RWPE2 (cell line): Measurements from ENCODE around the gene PCBP4.

ENCODE experiments used
- ATAC-seq: fragments of 200-7000 bp; cut with Tn5 transposase; 3 replicates; pipeline ENCODE4 v1.9.1; 2021; ENCODE audit warnings: low read depth
- DNase-seq: peaks from one replicate; pipeline ENCODE4 v3.0.0-alpha.2; 2020; ENCODE audit warnings: low spot score
- H3K27ac ChIP-seq: fragments of 450-650 bp; 2 replicates; pipeline ENCODE4 v1.5.1; 2017; ENCODE audit warnings: mild to moderate bottlenecking; ENCODE audit not compliant: poor library complexity, severe bottlenecking
- H3K27me3 ChIP-seq: fragments of 250-450 bp; sonication (Bioruptor Pico); 2 replicates; pipeline ENCODE4 v1.5.1; 2021; ENCODE audit warnings: mild to moderate bottlenecking, moderate library complexity; ENCODE audit not compliant: insufficient read depth, poor library complexity, severe bottlenecking
- H3K36me3 ChIP-seq: fragments of 250-450 bp; sonication (Bioruptor Pico); 2 replicates; pipeline ENCODE4 v1.5.1; 2020; ENCODE audit warnings: low read depth, mild to moderate bottlenecking, moderate library complexity
- H3K4me1 ChIP-seq: fragments of 250-450 bp; sonication (Bioruptor Pico); 2 replicates; pipeline ENCODE4 v1.5.1; 2021; ENCODE audit warnings: mild to moderate bottlenecking, moderate library complexity; ENCODE audit not compliant: insufficient read depth, poor library complexity, severe bottlenecking
- H3K4me3 ChIP-seq: fragments of 250-450 bp; sonication (Bioruptor Pico); 2 replicates; pipeline ENCODE4 v1.5.1; 2021; ENCODE audit warnings: mild to moderate bottlenecking, moderate library complexity; ENCODE audit not compliant: severe bottlenecking
- H3K9me3 ChIP-seq: fragments of 250-450 bp; sonication (Bioruptor Pico); 2 replicates; pipeline ENCODE4 v1.5.1; 2021; ENCODE audit warnings: mild to moderate bottlenecking, moderate library complexity; ENCODE audit not compliant: severe bottlenecking
- TF ChIP-seq, protein P1 (sequence below): fragments of 450-650 bp; IDR thresholded peaks from one replicate; pipeline ENCODE4 v1.5.1; 2017; ENCODE audit warnings: mild to moderate bottlenecking, moderate library complexity; ENCODE audit not compliant: poor library complexity, severe bottlenecking

PCBP4 gene

DNA sequence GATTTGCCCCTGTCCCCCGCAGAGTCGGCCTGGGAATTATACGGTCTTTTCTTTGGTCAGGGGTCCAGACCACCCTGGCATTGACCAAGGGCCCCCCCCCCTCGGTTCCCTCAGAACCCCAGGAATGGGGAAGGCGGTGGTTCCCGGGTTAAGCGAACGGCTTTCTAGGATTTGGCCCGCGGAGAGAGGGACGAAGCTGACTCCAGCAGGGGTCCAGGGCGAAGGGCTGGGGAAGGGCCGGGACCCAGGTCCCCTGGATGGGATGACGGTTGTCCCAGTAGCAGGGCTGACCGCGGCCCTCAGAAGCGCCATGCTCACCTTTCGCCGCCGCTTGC, 25.8 kb downstream of the PCBP4 start:
- Histone ChIP-seq H3K27ac (peak overlapping the region; percentile 12), H3K27me3 (no peaks in the 10 kb centered on the region), H3K9me3 (no peaks in the 10 kb centered on the region), H3K4me3 (peak overlapping the region; percentile 58), H3K4me1 (peaks cover 9% of the 10 kb centered on the region), H3K36me3 (peaks cover 21% of the 10 kb centered on the region)
- DNase-seq (no peak), ATAC-seq (no peak; the same call in 2 of the 3 replicates)
- TF ChIP-seq, protein P1, sequence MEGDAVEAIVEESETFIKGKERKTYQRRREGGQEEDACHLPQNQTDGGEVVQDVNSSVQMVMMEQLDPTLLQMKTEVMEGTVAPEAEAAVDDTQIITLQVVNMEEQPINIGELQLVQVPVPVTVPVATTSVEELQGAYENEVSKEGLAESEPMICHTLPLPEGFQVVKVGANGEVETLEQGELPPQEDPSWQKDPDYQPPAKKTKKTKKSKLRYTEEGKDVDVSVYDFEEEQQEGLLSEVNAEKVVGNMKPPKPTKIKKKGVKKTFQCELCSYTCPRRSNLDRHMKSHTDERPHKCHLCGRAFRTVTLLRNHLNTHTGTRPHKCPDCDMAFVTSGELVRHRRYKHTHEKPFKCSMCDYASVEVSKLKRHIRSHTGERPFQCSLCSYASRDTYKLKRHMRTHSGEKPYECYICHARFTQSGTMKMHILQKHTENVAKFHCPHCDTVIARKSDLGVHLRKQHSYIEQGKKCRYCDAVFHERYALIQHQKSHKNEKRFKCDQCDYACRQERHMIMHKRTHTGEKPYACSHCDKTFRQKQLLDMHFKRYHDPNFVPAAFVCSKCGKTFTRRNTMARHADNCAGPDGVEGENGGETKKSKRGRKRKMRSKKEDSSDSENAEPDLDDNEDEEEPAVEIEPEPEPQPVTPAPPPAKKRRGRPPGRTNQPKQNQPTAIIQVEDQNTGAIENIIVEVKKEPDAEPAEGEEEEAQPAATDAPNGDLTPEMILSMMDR = no peak

DNA sequence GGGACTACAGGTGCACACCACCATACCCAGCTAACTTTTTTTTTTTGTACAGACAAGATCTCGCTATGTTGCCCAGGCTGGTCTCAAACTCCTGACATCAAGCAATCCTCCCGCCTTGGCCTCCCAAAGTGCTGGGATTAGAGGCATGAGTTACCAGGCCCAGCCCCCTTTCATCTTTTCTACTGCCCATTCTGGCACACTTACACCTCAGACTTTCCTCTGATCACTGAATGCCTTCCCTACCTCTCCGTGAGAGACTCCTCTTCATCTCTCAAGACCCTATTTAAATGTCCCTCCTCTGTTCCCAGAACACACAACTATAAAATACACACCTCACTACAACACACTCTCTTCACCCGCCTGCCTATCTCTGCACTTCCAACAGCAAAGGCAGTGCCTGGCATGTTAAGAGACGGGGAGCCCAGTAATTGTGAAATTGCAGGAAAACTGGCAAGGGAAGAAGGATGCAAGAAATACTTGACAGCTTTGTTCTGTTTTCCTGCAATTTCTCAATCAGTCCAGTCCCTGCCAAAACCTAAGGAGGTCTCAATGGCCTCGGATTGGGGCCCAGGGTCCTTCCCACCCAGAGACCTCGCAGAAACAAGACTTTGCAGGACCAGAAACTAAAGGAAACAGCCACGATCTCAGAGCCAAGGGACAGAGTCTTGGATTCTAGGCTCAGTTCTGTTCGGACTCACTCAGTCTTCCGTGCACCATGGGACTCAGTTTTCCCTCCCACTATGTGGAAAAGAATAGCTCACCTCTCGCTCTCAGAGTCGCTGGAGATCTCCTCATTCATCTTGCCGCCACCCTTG, 26.4 kb downstream of the PCBP4 start:
- TF ChIP-seq, protein P1 = no peak
- H3K4me1 ChIP-seq = peaks cover 9% of the 10 kb centered on the region
- H3K36me3 ChIP-seq = peaks cover 27% of the 10 kb centered on the region
- ATAC-seq (no peak), DNase-seq (no peak)
- H3K4me3 ChIP-seq = peak overlapping the region; percentile 58
- H3K9me3 ChIP-seq = no peaks in the 10 kb centered on the region
- H3K27me3 ChIP-seq = no peaks in the 10 kb centered on the region
- H3K27ac ChIP-seq = peak overlapping the region; percentile 12

- Histone ChIP-seq H3K27ac (no peak overlapping the region), H3K27me3 (no peaks in the 10 kb centered on the region), H3K4me3 (no peak overlapping the region), H3K9me3 (no peaks in the 10 kb centered on the region), H3K36me3 (peaks cover 43% of the 10 kb centered on the region), H3K4me1 (peaks cover 9% of the 10 kb centered on the region)
- TF ChIP-seq, protein P1 = no peak
- no peak for DNase-seq
- no peak for ATAC-seq
Observed at GRCh38 chr3:51938780-51939425, 28.4 kb downstream of the PCBP4 start.

DNA sequence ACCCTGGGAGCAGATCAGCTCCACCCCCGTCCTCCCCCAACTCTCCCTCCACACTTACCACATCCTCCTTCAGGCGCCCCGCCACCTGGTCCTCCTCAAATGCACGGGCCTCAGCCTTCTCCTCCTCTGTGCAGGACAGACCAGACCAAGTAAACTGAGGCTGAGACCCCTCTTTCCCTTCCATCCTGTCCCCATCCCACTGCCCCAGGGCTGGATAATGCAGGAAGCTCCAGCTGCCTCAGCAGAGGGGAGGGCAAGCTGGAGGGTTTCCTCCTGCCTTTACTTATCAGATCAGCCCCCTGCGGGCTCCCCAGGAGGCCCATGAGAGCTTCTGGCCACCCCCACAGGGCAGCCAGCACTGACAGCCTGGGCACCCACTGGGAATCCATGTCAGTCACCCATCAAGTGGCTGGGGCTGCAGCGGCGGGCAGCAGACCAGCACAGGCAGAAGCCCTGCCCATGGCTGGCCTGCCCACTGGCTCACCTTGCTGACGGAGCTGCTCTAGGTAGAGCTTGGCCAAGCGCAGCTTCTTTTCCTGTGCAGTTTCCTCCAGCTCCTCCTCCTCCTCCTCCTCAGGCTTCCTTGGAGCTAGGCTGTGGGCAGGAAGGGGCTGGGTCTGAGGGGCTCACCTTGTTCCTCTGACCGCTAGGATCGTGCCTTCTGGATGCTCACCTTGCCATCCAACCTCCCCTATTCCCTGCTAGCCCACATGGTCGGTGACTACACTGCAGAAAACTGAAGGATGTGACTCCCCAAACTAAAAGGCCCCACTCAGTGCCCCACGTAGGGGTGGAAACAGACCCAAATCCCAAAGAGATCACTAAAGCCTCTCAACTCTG, 29.4 kb downstream of the PCBP4 start:
- Histone ChIP-seq H3K4me1 (peaks cover 6% of the 10 kb centered on the region), H3K4me3 (no peak overlapping the region), H3K27ac (no peak overlapping the region), H3K27me3 (no peaks in the 10 kb centered on the region), H3K9me3 (no peaks in the 10 kb centered on the region), H3K36me3 (peaks cover 43% of the 10 kb centered on the region)
- ATAC-seq = no peak
- no peak for DNase-seq
- TF ChIP-seq, protein P1 = no peak
